Fibroblast of skin of right biceps (primary cell): Measurements from ENCODE around the gene SLITRK4.

Source experiments
- DNase-seq: peaks from one replicate; pipeline ENCODE4 v3.0.0-alpha.2; 2013

SLITRK4 gene, protein sequence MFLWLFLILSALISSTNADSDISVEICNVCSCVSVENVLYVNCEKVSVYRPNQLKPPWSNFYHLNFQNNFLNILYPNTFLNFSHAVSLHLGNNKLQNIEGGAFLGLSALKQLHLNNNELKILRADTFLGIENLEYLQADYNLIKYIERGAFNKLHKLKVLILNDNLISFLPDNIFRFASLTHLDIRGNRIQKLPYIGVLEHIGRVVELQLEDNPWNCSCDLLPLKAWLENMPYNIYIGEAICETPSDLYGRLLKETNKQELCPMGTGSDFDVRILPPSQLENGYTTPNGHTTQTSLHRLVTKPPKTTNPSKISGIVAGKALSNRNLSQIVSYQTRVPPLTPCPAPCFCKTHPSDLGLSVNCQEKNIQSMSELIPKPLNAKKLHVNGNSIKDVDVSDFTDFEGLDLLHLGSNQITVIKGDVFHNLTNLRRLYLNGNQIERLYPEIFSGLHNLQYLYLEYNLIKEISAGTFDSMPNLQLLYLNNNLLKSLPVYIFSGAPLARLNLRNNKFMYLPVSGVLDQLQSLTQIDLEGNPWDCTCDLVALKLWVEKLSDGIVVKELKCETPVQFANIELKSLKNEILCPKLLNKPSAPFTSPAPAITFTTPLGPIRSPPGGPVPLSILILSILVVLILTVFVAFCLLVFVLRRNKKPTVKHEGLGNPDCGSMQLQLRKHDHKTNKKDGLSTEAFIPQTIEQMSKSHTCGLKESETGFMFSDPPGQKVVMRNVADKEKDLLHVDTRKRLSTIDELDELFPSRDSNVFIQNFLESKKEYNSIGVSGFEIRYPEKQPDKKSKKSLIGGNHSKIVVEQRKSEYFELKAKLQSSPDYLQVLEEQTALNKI

DNA sequence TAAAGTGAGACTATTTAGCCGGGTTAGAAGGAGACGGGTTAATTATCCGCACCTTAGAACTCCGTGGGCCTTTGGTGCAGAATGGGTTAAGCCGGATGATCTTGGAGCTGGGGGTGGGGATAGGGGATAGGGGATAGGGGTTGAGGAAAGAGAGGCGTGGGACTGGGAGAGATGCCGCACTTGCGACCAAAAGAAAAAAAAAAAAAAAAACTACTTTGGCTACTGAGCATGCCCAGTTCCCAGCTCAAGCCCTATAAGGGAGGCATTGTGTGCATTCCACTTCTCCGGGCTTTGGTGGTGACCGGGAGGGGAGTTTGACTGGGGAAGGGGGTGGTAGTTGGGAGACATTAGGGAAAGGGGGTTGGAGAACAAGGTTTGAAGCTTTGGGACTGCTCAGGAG lies at the start of gene SLITRK4:
Gene SLITRK4, minus strand, starts transcription at position 187 of the 400 bp plus-strand sequence. CDS start 4,993 bp downstream, outside the sequence.
- DNase-seq, result no peak

DNA sequence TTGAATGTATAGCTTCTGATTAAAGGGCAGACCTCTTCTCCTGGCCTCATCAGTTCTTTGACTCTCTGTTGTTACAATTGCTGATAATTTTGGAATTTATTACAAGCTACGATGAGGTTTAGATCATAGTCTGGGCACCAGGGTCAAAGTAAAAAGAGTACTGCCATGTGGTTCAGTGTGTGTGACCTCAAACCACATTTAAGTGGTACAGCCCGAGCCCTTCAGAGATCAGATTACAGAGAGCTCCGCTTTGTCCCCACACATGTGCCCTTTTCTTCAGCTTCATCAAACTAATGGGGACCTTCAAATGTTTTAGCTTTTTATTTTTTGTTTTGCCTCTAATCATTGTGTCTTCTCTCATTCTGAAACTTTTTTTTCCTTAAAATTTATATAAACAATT lies 47.6 kb upstream of the SLITRK4 start:
- no peak for DNase-seq

GRCh38 chrX:143674926-143675325 lies 39.0 kb upstream of the SLITRK4 start:
- no peak for DNase-seq

- no peak for DNase-seq
Measured at GRCh38 chrX:143669395-143669794, 33.5 kb upstream of the SLITRK4 start.

- DNase-seq, result peak; percentile 4
Measured at GRCh38 chrX:143664302-143664701, 28.4 kb upstream of the SLITRK4 start.

- peak; percentile 0 for DNase-seq
Measured at GRCh38 chrX:143663755-143664154, 27.9 kb upstream of the SLITRK4 start.

- no peak for DNase-seq
Measured at GRCh38 chrX:143661286-143661685, 25.4 kb upstream of the SLITRK4 start.

DNA sequence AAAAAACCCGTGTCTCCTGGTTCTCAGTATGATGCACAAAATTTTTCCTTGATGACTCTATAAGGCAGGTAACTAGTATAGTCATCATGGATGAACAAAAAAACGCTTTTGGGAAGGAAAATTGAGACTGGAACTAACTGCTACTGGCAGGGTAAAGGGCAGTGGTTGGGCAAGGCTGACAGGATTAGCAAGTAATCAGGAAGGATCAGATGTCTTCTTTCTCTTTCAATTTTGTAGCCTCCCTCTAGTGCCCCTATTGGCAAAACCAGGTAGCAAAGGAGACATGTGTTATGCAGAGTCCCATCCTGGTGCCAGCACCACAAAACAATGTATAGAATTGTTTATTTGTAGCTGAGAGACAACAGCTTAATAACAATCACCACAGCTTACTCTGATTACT lies 12.8 kb upstream of the SLITRK4 start:
- no peak for DNase-seq

DNA sequence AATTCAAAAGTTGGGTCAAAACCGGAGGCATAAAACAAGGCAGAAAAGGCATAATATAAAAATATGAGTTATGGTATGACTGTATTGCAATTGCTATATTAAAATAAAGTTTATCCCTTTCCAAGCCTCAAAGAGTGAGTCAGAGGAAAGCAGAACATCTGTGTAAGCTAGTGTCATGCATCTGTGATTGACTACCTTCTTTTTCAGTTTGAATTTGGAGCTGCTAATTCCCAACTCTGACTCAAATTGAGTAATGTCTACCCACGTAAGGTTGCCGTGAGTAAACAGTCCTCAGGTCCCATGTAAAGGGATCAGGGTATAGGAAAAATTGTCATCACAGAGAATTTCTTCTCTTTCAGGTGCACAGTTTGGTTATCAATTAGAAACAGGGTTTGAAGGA lies 6.5 kb upstream of the SLITRK4 start:
- DNase-seq, result no peak

GRCh38 chrX:143636831-143637230 lies 930 bp upstream of the SLITRK4 start:
- no peak for DNase-seq

DNA sequence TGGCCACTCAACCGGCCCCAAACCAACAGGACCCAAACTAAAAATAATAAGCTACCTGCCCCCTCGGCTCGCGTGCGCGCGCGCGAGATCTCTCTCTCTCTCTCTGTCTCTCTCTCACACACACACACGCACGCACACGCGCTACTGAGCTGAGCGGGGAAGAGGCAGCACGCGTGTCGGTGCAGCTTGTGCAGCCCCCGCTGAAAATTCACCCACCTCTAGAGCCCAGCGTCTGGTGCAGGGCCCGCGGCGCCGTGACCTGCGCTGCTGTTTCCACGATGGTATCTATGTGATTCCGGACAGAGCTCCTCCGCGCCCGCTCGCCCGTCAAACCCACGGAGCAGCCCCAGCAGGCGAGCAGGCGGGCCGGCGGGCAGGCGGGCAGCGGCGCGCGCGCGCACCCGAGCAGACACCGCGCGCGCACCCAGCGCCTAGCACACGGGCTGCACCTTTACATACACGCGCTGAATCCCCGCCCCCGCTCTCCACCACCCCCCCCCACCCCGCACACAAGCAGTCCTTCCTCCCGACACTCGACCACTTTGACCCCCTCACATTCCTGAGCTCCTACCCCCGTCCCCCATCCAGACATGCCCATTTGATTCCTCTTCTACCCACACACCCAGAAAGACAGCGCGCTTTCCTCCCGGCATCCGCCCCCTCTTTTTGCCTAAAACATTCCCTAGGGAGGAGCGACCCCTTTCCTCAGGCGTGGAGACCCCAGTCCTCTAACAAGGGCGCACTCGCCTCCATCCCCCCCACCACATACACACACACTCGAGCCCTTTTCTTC lies 1.0 kb downstream of the SLITRK4 start:
- DNase-seq, result no peak

DNA sequence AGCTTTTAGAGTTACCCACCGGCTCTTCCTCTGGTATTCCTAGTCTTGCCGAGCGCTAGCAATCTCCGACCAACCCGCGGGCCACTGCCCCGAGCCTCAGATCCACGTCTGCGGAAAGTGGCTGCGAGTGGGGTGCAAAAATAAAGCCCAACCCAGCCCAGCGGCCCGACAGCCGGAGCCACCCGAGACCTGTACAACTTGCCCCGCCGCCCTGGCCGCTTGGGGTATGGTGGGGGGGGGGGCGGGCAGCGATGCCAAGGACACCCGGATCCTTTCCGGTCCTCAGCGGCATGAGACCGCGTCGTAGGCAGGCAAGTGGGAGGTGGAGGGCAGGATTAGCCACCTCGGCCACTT lies 1.6 kb downstream of the SLITRK4 start:
- no peak for DNase-seq

- DNase-seq, result no peak
Measured at GRCh38 chrX:143633461-143634308, 2.2 kb downstream of the SLITRK4 start.

GRCh38 chrX:143632625-143633410 lies 3.1 kb downstream of the SLITRK4 start:
- DNase-seq, result peak; percentile 11

GRCh38 chrX:143623657-143624056 lies 12.2 kb downstream of the SLITRK4 start:
- no peak for DNase-seq

GRCh38 chrX:143621276-143621675 lies 14.6 kb downstream of the SLITRK4 start:
- no peak for DNase-seq

GRCh38 chrX:143615851-143616250 lies 20.1 kb downstream of the SLITRK4 start:
- DNase-seq, result no peak

DNA sequence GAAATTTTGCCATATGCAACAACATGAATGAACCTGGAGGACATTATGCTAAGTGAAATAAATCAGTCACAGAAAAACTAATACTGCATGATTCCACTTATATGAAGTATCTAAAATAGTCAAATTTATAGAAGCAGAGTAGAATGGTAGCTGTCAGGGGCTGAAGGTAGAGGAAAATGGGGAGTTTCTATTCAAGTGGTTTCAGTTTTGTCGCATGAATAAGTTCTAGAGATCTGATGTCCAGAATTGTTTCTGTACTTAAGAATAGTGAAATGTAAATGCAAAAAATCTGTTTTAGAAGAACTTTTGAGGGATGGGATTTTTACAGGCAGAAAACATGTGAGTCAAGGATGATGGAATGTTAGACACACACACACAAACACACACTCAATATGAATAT lies 34.1 kb downstream of the SLITRK4 start:
- no peak for DNase-seq

DNA sequence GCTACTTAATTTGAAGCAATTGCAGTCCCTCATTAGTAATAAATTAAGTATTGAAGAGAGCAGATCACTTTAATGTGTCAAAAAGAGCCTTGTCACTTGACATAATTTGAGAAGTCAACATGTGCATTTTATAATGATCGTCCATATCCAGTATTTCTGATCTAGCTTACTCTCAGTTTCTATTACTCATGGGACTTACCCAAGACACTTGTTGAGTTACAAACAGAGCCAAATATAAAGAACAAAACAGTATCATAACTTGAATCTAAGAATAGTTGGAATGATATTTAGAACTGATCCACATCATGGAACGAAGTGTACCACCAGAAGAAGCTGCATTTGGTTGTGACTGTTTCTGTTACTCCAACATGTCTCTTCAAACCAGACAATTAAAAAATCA lies 54.7 kb downstream of the SLITRK4 start:
- no peak for DNase-seq

DNA sequence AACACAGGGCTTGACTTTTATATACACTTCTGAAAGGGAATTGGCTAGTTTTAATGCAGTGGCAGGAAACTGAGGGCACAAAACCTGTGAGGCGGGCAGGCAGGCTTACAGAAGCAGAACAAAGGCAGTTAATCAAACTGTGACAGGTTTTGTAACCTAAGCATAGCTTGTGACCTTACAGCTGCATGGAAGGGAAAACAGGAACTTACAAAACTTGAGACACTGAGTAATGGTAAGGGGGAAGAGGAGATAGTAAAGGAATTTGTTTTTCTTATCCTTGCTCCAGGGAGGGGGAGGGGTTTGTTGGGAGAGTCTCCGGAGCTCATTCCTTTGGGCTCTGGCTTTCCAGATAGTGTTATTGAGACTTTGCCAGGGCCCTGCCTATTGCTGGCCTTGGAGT lies 55.6 kb downstream of the SLITRK4 start:
- DNase-seq, result peak; percentile 3
